ENCODE measurements around the gene USP11.
A peak's percentile ranks its signal among the peaks of the same experiment; 100 is the strongest.

USP11 gene

DNA sequence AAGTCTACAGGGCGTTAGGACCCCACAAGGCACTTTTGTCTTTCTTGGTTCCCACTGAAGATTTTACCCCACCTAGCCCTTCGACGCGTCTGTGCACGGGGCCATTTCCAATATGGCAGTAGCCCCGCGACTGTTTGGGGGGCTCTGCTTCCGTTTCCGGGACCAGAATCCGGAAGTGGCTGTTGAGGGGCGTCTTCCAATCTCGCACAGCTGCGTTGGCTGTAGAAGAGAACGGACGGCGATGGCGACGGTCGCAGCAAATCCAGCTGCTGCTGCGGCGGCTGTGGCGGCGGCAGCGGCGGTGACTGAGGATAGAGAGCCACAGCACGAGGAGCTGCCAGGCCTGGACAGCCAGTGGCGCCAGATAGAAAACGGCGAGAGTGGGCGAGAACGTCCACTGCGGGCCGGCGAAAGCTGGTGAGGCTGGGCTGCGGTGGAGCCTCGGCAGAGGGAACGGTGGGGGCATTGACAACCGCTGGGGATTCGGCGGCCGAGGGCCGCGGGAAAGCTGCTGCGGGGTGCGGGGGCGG lies at the start of gene USP11:
USP11 (plus strand) TSS at position 207 of the 530 bp plus-strand sequence; CDS start at position 242, 35 bp downstream.
- peak; percentile 35 for DNase-seq

DNA sequence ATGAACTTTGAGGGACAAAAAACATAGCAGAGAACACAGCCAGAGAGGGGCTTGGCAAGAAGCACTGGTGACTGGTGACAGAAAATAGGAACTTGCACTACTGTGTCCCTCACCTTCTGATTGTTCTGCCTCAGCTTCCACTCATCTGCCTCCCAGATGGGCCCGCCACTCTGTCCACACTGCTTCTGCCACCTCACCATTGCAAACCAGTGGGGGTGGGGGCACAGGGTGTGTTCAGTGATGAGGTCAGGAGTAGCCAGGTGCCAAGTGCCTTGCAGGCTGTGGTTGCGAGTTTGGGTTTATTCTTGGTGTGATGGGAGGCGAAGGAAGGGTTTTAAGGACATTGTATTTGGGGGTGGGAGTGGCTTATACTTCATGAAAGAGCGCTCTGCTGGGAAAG lies 48.3 kb upstream of the USP11 start:
- DNase-seq = no peak

DNA sequence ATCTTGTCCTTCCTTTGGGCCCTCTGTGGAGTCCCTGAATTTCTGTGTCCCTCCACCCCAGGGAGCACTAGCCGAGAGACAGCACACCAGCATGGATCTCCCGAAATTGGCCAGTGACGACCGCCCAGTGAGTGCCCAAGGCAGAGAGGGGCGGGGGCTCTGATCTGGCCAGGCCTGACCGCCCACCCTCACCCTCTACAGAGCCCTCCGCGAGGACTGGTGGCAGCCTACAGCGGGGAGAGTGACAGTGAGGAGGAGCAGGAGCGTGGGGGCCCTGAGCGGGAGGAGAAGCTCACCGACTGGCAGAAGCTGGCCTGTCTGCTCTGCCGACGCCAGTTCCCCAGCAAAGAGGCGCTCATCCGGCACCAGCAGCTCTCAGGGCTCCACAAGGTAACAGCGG lies 47.6 kb upstream of the USP11 start:
- no peak for DNase-seq

DNA sequence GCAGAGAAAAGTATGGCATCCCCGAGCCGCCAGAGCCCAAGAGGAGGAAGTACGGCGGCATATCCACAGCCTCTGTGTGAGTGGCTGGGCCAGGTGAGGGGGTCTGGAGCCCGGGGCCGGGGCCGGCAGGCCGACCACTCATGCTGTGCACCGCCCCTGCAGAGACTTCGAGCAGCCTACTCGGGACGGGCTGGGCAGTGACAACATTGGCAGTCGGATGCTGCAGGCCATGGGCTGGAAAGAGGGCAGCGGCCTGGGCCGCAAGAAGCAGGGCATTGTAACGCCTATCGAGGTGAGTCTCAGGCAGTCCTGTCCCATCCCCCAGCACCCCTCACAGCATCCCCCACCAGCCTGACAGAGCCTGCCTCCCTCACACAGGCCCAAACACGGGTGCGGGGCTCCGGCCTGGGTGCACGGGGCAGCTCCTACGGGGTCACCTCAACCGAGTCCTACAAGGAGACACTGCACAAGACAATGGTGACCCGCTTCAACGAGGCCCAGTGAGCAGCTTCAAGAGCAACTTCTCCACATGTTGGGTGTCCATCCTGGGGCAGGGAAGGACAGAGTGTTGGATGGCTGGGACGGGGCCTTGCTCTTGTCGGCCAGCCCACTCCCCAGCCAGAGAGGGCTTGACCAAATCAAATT lies 46.6 kb upstream of the USP11 start:
- no peak for DNase-seq

DNA sequence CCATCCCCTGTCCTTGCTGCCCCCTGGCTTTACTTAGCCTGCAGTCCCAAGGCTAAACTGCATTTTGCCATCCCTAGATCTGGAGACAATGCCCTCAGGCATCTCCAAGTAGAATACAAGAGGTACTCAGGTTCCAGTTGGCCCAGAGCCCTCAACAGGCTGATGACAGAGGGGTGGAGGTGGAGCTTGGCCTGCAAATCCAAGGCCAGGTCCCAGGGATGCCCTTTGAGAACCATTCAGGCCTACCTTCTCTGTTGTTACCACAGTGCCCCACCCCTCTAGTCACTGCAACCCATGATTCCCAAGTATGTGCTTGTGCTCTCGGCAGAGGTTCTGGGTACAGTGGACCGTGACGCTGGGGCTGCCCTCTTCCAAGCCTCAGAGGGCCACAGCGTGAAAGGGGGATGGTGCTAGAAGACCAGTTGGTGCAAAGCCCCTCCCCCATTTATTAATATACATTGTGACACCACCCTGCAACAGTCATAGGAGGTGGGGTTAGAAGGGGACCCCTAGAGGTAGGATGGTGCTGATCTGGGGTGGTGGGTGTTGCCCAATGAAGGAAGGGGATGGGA lies 45.6 kb upstream of the USP11 start:
- no peak for DNase-seq

DNA sequence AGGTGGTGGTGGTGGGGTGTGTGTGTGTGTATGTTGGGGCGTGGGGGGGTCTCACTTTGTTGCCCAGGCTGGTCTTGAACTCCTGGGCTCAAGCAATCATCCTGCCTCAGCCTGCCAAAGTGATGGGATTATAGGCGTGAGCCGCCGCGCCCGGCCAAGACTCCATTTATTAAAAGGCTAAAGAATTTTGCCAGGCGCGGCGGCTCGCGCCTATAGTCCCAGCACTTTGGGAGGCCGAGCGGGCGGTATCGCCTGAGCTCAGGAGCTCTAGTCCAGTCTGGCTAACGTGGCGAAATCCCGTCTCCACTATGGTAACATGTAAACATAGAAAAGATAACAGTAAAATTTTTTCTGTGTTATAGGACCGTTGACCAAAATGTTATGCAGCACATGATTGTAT lies 42.9 kb upstream of the USP11 start:
- no peak for DNase-seq

DNA sequence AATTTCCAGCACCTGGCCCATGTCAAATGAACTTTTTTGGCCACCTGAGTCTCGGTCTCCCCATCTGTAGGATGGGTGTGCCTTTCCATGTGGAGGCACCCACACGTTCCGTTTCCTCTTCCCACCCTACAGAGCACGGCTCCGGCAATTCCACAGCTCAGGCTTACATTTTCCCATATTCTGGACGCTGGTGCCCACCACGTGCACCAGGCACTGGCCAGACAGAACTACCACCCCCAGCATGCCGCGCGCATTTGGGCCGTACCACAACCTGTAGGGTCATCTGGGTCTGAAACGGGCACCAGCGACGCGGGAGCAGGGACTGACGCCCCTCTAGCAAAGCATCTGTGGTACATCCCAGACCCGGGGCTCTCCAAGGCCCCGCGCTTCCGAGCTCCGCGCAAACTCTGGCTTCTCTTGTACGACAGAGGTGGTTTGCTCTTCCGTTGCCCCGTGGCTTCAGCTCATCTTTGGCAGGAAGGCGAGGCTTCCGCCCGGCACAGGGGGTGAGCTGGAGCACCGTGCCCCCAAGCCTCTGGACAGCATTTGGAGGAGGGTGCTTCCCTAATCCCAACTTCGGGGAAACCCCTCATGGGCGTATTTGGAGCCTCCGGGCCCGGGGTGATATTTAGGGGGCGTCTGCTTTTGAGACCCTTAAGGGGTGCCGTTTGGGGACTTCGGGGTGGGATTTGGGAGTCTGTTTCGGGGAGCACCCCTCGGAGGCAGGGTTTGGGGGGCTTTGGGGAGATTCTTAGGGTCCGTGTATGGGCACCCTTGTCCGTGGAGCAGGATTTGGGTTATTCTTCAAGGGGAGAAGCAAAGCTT lies 42.2 kb upstream of the USP11 start:
- peak; percentile 57 for DNase-seq

DNA sequence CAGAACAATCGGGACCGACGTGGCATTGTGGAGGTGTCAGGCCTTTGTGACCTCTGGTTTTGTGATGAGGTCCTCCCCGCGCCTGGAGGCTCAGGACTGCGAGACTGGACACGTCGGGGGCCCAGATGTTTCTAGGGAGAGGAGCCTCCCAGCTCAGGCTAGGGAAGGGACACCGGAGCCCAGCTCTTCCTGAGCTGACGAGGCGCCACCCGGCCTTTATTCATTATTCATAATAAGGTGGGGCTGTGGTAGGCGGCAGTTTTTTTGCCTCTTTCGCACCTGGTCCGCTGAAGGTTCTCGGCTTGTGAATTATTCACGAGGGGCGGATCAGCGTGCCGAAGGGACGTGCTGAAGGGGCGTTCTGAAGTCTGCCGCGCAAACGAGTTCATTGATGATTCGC lies 41.5 kb upstream of the USP11 start:
- DNase-seq = no peak

DNA sequence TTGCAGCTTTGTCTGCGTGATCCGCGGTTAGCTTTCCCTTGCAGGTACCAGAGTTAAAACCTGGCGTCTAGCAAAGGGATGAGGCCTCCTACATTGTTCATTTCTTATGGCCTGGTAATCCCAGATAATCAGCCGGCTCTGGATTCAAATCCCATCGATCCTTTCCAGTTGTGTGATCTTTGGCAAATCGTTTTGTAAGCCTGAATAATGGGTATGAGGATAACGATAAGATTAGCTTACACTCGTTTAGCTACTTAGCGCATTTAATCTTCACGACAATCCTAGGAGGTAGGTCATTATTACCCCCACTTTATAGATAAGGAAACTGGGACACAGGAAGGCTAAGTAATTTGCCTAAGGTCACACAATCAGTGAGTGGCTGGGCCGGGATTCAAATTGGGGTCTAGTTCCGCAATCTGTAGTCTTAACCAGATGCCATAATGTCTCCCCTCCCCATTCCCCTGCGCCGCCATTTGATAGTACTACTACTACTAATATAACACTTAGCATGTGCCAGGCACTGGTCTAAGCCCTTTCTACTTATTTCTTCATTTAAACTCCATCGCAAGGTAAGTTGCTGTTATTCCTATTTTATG lies 40.9 kb upstream of the USP11 start:
- no peak for DNase-seq

DNA sequence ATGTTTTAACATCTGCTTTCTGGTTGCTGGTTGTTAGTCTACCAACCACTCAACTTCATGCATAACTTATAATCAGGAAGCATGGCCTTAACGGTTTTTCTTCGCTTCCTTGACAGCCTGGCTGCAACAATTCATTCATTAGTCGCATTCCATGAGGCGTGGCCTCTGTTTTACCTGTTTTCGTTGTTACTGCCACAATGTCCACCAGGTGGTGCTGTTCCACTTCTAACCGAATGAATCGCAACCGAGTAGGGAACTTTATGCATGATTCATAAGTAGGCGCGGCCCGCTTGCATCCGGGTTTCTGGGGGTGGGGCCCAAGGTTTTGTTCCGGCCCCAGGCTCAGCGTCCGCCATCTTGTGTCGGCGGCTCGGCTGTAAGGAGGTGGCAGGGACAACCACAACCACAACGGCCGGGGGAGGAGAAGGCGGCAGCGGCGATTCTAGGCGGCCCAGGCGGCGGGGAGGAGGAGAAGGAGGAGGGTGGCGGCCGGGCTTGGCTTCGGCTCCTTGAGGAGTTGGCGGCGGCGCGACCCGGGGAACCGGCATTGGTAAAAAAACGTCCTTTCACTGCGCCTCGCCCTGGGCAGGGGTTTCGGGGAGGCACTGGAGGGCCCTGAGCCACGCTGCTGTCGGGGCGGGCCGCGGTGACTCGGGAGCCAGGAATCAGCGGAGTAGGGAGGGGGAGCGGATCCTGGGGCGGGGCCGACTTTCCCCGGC lies 39.2 kb upstream of the USP11 start, which contains the start of gene UBA1:
UBA1 (plus strand) TSS at position 355 of the 719 bp plus-strand sequence. CDS start 4,974 bp downstream, outside the sequence.
- peak; percentile 97 for DNase-seq

DNA sequence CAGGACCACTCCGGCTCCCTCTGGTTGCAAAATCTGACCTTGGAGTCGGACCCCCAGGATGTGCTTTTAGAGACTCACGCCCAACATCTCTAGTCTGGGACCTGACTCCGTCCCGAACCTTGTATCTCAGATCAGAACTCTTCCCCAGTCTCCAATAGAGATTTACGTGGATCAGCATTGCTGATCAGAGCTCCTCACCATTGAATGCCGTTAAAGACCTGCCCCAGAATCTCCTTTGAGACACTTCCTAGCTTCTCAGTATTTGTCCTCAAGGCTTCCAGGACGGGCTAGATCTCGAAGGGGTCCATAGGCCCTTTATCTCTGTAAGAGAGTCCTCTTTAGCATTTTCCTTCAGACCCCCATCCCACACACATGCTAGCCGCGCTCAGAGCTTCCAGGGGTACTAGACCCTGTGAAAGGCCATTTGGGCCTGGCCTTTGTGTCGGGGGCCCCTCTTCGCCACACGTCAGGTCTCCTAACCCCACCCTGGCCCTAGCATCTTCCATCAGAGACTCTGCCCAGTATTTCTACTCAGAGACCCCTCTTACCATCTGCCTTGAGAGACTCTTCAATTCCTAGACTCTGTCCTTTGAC lies 38.5 kb upstream of the USP11 start:
- DNase-seq = no peak

DNA sequence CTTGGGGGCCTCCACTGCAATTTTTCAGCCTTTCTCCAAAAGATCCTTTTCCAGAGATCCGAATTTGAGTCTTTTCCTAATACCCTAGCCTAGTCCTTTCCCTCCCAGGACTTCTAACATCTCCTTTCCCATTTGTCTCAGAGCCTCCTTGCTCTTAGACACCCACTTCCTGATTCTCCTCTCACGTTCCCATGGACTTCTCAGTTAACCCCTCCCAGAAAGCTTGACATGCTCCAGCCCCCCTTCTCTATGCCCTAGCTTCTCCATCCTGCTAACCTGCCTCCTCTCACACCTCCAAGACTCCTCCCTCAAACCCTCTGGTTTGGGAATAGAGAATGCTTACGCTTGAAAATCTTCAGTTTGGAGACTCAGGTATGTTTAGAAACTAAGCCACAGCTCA lies 36.7 kb upstream of the USP11 start:
- DNase-seq = no peak

DNA sequence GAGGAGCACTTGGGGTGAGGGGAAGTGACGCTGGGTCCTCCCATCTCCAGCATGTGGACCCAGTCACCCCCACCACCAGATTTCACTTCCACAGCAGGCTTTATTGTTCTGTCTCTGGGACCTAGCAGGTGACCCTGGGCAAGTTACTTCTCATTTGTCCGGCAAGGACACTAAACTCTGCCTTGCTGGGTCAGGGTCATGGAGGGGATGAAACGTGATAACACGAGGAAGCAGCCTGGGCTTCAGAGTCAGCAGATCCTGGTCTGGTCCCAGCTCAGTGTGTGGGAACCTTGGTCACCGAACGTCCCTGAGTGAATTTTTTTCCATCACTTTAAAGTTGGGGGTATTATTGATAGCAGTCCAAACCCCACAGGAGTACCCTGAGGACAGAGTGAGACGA lies 35.3 kb upstream of the USP11 start:
- DNase-seq = no peak

DNA sequence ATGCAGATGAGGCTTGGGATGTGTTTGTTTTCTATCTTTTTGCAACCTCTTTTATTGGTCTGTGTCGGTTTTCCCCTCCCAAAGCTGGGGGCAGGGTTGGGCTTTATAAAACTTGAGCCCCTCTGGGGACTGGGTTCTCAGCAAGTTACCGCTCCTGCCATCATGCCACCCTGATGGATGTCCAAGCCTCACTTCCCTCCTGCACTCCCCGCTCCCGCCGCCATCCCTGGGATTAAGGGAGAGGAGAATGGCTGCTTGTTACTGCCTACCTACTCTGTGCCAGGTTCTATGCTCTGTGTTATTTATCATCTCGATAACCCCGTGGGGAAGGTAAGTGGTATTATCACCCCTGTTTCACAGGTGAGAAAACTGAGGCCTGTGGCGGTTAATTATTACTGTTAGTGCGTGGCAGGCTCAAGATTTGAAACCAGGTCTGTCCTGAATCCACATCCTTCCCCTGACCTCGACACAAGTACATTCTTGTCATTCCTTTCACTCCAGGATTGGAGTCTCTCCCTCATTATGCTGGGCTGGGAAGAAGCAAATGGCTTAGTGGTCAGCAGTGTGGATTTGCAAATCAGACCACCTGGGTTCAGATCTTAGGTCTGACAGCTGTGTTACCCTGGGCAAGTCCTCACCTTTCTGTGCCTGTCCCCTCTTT lies 34.7 kb upstream of the USP11 start:
- DNase-seq = no peak

DNA sequence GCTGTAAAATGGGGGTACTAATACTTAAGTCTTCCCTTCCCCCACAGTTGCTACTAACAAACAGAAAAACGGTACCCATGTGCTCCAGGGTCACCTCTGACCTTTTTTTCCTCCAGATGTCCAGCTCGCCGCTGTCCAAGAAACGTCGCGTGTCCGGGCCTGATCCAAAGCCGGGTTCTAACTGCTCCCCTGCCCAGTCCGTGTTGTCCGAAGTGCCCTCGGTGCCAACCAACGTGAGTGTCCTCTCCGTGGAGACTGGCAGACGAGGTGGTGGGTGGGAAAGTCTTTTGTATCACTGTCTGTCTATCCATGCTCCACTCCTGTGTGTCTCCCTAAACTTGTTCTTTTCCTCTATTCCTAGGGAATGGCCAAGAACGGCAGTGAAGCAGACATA lies 34.1 kb upstream of the USP11 start:
- no peak for DNase-seq

DNA sequence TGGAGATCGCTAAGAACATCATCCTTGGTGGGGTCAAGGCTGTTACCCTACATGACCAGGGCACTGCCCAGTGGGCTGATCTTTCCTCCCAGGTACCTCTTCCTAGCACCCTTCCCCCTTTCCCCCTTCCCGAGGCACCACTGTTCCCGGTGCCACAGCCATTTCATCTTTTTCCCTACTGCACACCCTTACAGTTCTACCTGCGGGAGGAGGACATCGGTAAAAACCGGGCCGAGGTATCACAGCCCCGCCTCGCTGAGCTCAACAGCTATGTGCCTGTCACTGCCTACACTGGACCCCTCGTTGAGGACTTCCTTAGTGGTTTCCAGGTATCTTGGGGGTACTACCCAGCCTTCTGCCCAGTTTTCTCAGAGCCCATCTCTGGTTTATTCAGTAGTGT lies 33.5 kb upstream of the USP11 start:
- no peak for DNase-seq

DNA sequence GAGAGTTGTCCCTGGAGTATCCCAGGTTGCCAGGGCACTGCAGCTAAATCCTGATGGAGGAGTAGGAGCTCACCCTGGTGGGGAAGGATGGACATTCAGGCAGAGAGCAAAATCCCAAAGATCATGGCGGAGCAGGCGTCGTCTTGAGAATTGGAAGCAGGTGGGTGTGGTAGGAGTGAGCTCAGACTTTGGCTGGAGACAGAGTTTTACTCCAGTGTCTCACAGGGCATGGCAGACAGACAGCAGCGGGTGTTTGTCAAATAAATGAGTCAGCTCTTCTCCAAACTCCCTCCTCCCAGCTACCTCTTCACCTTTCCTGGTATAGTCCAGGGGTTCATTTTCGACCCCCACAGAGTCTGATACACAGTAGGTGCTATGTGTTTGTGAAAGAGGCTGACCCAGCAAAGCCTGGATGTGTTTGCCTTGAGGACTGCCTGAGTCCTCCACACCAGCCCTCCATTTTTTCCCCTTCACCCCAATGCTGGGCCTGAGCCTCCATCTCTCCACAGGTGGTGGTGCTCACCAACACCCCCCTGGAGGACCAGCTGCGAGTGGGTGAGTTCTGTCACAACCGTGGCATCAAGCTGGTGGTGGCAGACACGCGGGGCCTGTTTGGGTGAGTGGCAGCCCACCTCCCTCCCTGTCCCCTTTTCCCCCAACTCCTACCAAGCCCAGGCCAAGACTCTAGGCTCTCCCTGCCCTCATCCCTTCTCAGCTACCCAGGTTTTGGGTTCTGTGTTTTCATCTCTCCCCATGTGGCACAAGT lies 32.2 kb upstream of the USP11 start:
- no peak for DNase-seq

DNA sequence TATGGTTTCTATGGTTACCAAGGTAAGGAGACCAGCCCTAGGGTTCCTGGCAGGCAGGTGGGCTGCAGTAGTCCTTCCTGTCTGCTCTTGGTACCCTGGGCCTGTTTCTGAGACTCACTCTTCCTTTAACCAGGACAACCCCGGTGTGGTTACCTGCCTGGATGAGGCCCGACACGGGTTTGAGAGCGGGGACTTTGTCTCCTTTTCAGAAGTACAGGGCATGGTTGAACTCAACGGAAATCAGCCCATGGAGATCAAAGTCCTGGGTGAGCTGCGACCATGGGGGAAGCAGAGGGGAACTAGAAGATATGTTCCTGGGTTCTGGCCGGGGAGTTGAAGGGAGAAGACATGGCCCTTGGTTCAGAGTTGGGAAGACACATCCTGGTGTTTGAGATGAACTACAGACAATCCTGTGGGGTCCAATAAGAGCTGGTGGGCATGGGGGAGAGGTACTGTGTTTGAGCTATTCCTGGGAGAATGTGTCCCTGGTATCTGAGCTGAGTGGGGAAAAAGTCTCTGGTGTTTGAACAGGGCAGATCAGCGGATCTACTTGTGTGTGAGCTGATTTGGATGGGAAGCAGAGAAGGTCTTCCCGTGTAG lies 31.4 kb upstream of the USP11 start:
- no peak for DNase-seq

DNA sequence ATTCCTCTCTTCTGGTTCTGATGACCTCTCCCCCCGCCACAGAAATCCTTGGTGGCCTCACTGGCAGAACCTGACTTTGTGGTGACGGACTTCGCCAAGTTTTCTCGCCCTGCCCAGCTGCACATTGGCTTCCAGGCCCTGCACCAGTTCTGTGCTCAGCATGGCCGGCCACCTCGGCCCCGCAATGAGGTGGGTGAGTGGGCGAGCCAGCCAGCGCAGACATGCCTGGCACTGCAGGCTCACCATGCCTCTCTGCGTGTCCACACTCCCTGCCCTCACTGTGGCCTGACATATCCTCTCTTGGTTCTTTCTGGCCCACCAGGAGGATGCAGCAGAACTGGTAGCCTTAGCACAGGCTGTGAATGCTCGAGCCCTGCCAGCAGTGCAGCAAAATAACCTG lies 30.5 kb upstream of the USP11 start:
- DNase-seq = no peak

DNA sequence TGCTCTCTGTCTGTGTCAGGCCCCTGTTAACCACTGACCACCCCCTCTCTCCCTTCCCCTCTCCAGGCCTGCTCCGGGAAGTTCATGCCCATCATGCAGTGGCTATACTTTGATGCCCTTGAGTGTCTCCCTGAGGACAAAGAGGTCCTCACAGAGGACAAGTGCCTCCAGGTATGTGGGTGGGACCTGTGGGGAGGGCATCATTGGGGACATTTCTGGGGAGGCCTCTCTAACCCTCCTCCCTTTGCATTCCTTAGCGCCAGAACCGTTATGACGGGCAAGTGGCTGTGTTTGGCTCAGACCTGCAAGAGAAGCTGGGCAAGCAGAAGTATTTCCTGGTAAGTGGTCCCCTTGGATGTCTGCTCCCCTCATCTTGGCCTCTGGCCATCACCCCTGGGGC lies 29.9 kb upstream of the USP11 start:
- DNase-seq = no peak

DNA sequence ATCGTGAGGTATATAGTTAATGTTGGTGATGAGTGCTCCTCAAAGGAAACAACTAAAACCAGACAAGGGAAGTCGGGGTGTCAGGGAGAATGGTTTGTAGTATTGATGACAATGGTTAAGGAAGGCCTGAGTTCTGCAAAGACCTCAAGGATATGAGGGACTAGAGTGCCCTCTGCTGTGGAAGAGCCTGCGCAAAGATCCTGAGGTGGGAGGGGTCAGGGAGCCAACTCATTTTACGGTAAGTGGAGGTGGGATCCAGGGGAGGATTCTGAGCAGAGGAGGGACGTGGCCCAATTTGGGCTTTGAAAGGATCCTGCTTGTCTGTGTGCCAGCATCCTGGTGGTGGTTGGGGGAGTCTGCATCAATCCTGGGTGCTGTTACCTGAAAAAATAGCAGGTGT lies 27.8 kb upstream of the USP11 start:
- DNase-seq = no peak
